HG02852 (cell line): ENCODE data around the gene PLCE1.
A peak's percentile ranks its signal among the peaks of the same experiment; 100 is the strongest.
"Not testable (repeated sequence)": the region's sequence is repeated elsewhere in the genome, so short reads cannot be mapped to it uniquely, and the experiment has no call there.

Source experiments
- ATAC-seq: cut with Tn5 transposase; IDR thresholded peaks from one replicate; pipeline ENCODE4 v1.9.1; 2021; ENCODE audit warnings: mild to moderate bottlenecking, moderate library complexity; ENCODE audit not compliant: unreplicated experiment

PLCE1 gene

GRCh38 chr10:93993782-93994437, at the start of gene PLCE1:
Gene PLCE1, plus strand, starts transcription at chr10:93993931. Its CDS starts 37,116 bp downstream, at chr10:94031047.
- ATAC-seq, result peak; percentile 57

- ATAC-seq, result no peak
Observed at GRCh38 chr10:93945819-93946218, 47.9 kb upstream of the PLCE1 start.

GRCh38 chr10:93947055-93947454, 46.7 kb upstream of the PLCE1 start:
- no peak for ATAC-seq

GRCh38 chr10:93947524-93947923, 46.2 kb upstream of the PLCE1 start:
- ATAC-seq, result no peak

- ATAC-seq, result no peak
Observed at GRCh38 chr10:93951905-93952304, 41.8 kb upstream of the PLCE1 start.

GRCh38 chr10:93954299-93954698, 39.4 kb upstream of the PLCE1 start:
- ATAC-seq, result no peak

- ATAC-seq, result no peak
Observed at GRCh38 chr10:93954726-93955363, 38.9 kb upstream of the PLCE1 start.

GRCh38 chr10:93958834-93959233, 34.9 kb upstream of the PLCE1 start:
- no peak for ATAC-seq

GRCh38 chr10:93960988-93961387, 32.7 kb upstream of the PLCE1 start:
- ATAC-seq, result not testable (repeated sequence)

- no peak for ATAC-seq
Observed at GRCh38 chr10:93962973-93963372, 30.8 kb upstream of the PLCE1 start.

GRCh38 chr10:93963434-93963833, 30.3 kb upstream of the PLCE1 start:
- ATAC-seq, result no peak

- no peak for ATAC-seq
Observed at GRCh38 chr10:93965911-93966310, 27.8 kb upstream of the PLCE1 start.

- no peak for ATAC-seq
Observed at GRCh38 chr10:93967756-93968155, 26.0 kb upstream of the PLCE1 start.

- ATAC-seq, result no peak
Observed at GRCh38 chr10:93968540-93968945, 25.2 kb upstream of the PLCE1 start.

- not testable (repeated sequence) for ATAC-seq
Observed at GRCh38 chr10:93970433-93971010, 23.2 kb upstream of the PLCE1 start.

GRCh38 chr10:93973748-93974445, 19.8 kb upstream of the PLCE1 start:
- ATAC-seq, result no peak

- ATAC-seq, result no peak
Observed at GRCh38 chr10:93977442-93977841, 16.3 kb upstream of the PLCE1 start.

GRCh38 chr10:93980486-93980885, 13.2 kb upstream of the PLCE1 start:
- ATAC-seq, result no peak

- no peak for ATAC-seq
Observed at GRCh38 chr10:93991114-93991513, 2.6 kb upstream of the PLCE1 start.

- ATAC-seq, result no peak
Observed at GRCh38 chr10:93991596-93992284, 2.0 kb upstream of the PLCE1 start.

- ATAC-seq, result no peak
Observed at GRCh38 chr10:93992400-93993030, 1.2 kb upstream of the PLCE1 start.
